ENCODE data around the gene TMEM51. TPM values are rescaled to one million over a fixed set of nuclear protein-coding genes. Genes with fewer than 3 reads are reported as not detected.
"Not testable (repeated sequence)": the region's sequence is repeated elsewhere in the genome, so short reads cannot be mapped to it uniquely, and the experiment has no call there.

Gene TMEM51
- total RNA-seq, 1 donor from 2014 or later: 0.11 TPM

- H3K36me3 Mint-ChIP-seq (ENCODE audit: low read depth): no peaks in the 10 kb centered on the region
These were observed 7.1 kb downstream of the TMEM51 start for GRCh38 chr1:15160626-15161025.

GRCh38 chr1:15167386-15167785, 13.8 kb downstream of the TMEM51 start:
- Mint-ChIP-seq H3K36me3 (ENCODE audit: low read depth) (no peaks in the 10 kb centered on the region), H3K4me3 (ENCODE audit: low read depth) (no peak overlapping the region), H3K27me3 (ENCODE audit: low read depth) (peaks cover 34% of the 10 kb centered on the region), H3K27ac (no peak overlapping the region), H3K9me3 (no peaks in the 10 kb centered on the region), H3K4me1 (ENCODE audit: low read depth) (peaks cover 2% of the 10 kb centered on the region)
- intact Hi-C loops (cut with micrococcal nuclease): no loop called here
- DNase-seq (ENCODE audit: low spot score): no peak

More at GRCh38 chr1:15160626-15161025, 7.1 kb downstream of the TMEM51 start:
- DNase-seq (ENCODE audit: low spot score): no peak
- intact Hi-C loops (cut with micrococcal nuclease): no loop called here
- Mint-ChIP-seq H3K4me3 (ENCODE audit: low read depth) (no peak overlapping the region), H3K27me3 (ENCODE audit: low read depth) (peaks cover 18% of the 10 kb centered on the region), H3K27ac (no peak overlapping the region), H3K4me1 (ENCODE audit: low read depth) (peaks cover 8% of the 10 kb centered on the region), H3K9me3 (no peaks in the 10 kb centered on the region)

- H3K36me3 Mint-ChIP-seq (ENCODE audit: low read depth): no peaks in the 10 kb centered on the region
- peaks cover 24% of the 10 kb centered on the region for H3K27me3 Mint-ChIP-seq (ENCODE audit: low read depth)
- no peak overlapping the region for H3K27ac Mint-ChIP-seq
- no peak overlapping the region for H3K4me3 Mint-ChIP-seq (ENCODE audit: low read depth)
- DNase-seq (ENCODE audit: low spot score): no peak
- peaks cover 6% of the 10 kb centered on the region for H3K4me1 Mint-ChIP-seq (ENCODE audit: low read depth)
- intact Hi-C loops (cut with micrococcal nuclease): no loop called here
- no peaks in the 10 kb centered on the region for H3K9me3 Mint-ChIP-seq
These were observed 14.9 kb downstream of the TMEM51 start for GRCh38 chr1:15168479-15168878.

GRCh38 chr1:15170071-15170470, 16.5 kb downstream of the TMEM51 start:
- DNase-seq (ENCODE audit: low spot score): no peak
- peaks cover 24% of the 10 kb centered on the region for H3K27me3 Mint-ChIP-seq (ENCODE audit: low read depth)
- no peak overlapping the region for H3K27ac Mint-ChIP-seq
- no peaks in the 10 kb centered on the region for H3K36me3 Mint-ChIP-seq (ENCODE audit: low read depth)
- H3K9me3 Mint-ChIP-seq: no peaks in the 10 kb centered on the region
- H3K4me3 Mint-ChIP-seq (ENCODE audit: low read depth): no peak overlapping the region
- intact Hi-C loops (cut with micrococcal nuclease): no loop called here
- H3K4me1 Mint-ChIP-seq (ENCODE audit: low read depth): peaks cover 11% of the 10 kb centered on the region

- Mint-ChIP-seq H3K9me3 (no peaks in the 10 kb centered on the region), H3K36me3 (ENCODE audit: low read depth) (no peaks in the 10 kb centered on the region), H3K4me1 (ENCODE audit: low read depth) (peaks cover 11% of the 10 kb centered on the region), H3K4me3 (ENCODE audit: low read depth) (no peak overlapping the region), H3K27me3 (ENCODE audit: low read depth) (peaks cover 24% of the 10 kb centered on the region), H3K27ac (no peak overlapping the region)
- intact Hi-C loops (cut with micrococcal nuclease): no loop called here
- no peak for DNase-seq (ENCODE audit: low spot score)
These were observed 17.8 kb downstream of the TMEM51 start for GRCh38 chr1:15171271-15171908.

GRCh38 chr1:15172405-15173259, 19.1 kb downstream of the TMEM51 start:
- peaks cover 9% of the 10 kb centered on the region for H3K4me1 Mint-ChIP-seq (ENCODE audit: low read depth)
- H3K36me3 Mint-ChIP-seq (ENCODE audit: low read depth): no peaks in the 10 kb centered on the region
- H3K27ac Mint-ChIP-seq: no peak overlapping the region
- H3K27me3 Mint-ChIP-seq (ENCODE audit: low read depth): peaks cover 29% of the 10 kb centered on the region
- intact Hi-C loops (cut with micrococcal nuclease): no loop called here
- no peak for DNase-seq (ENCODE audit: low spot score)
- H3K9me3 Mint-ChIP-seq: no peaks in the 10 kb centered on the region
- no peak overlapping the region for H3K4me3 Mint-ChIP-seq (ENCODE audit: low read depth)

DNA sequence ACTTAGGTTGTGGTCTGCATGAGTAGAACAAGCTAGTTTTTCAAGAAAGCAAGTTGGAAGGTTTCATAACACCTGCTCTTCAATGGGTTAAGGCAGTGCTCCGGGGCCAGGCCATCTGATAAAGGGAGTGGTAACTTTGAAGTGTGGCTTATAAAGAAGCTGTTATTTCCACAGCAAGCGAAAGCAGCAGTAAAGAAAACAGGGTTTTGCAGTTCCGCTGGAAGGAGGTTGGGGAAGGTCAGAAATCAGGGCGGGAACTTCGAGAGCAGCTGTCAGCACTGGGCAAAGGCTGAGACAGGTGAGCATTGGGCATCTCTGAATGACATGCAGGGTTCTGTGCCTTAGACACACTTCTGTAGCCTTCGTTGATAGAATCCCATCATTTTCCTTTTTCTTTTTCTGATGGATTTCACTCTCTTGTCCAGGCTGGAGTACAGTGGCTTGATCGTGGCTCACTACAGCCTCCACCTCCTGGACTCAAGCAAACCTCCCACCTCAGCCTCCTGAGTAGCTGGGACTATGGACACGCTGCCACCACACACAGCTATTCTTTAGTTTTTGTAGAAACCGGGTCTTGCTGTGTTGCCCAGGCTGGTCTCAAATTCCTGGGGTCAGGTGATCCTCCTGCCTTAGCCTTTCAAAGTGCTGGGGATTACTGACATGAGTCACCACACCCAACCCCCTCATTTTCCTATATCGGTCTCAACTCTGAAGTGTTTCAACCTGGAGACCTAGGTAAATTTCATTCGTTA, 20.5 kb downstream of the TMEM51 start:
- Mint-ChIP-seq H3K4me3 (ENCODE audit: low read depth) (no peak overlapping the region), H3K9me3 (no peaks in the 10 kb centered on the region), H3K36me3 (ENCODE audit: low read depth) (no peaks in the 10 kb centered on the region), H3K4me1 (ENCODE audit: low read depth) (peaks cover 9% of the 10 kb centered on the region), H3K27ac (no peak overlapping the region), H3K27me3 (ENCODE audit: low read depth) (peaks cover 21% of the 10 kb centered on the region)
- intact Hi-C loops (cut with micrococcal nuclease): no loop called here
- DNase-seq (ENCODE audit: low spot score): no peak

- no peak for DNase-seq (ENCODE audit: low spot score)
- no peak overlapping the region for H3K27ac Mint-ChIP-seq
- H3K4me1 Mint-ChIP-seq (ENCODE audit: low read depth): peaks cover 9% of the 10 kb centered on the region
- peaks cover 16% of the 10 kb centered on the region for H3K27me3 Mint-ChIP-seq (ENCODE audit: low read depth)
- no peak overlapping the region for H3K4me3 Mint-ChIP-seq (ENCODE audit: low read depth)
- no peaks in the 10 kb centered on the region for H3K9me3 Mint-ChIP-seq
- no peaks in the 10 kb centered on the region for H3K36me3 Mint-ChIP-seq (ENCODE audit: low read depth)
- intact Hi-C loops (cut with micrococcal nuclease): no loop called here
These were observed 21.1 kb downstream of the TMEM51 start for GRCh38 chr1:15174615-15174983.

- DNase-seq (ENCODE audit: low spot score); H3K4me1 Mint-ChIP-seq (ENCODE audit: low read depth); H3K36me3 Mint-ChIP-seq (ENCODE audit: low read depth); intact Hi-C loops (cut with micrococcal nuclease); H3K9me3 Mint-ChIP-seq; H3K27ac Mint-ChIP-seq; H3K4me3 Mint-ChIP-seq (ENCODE audit: low read depth): not testable (repeated sequence)
- peaks cover 12% of the 10 kb centered on the region for H3K27me3 Mint-ChIP-seq (ENCODE audit: low read depth)
These were observed 22.0 kb downstream of the TMEM51 start for GRCh38 chr1:15175324-15176094.

- Mint-ChIP-seq H3K9me3 (no peaks in the 10 kb centered on the region), H3K36me3 (ENCODE audit: low read depth) (no peaks in the 10 kb centered on the region), H3K27me3 (ENCODE audit: low read depth) (peaks cover 12% of the 10 kb centered on the region), H3K27ac (no peak overlapping the region), H3K4me1 (ENCODE audit: low read depth) (peaks cover 9% of the 10 kb centered on the region), H3K4me3 (ENCODE audit: low read depth) (no peak overlapping the region)
- no peak for DNase-seq (ENCODE audit: low spot score)
- intact Hi-C loops (cut with micrococcal nuclease): no loop called here
These were observed 22.6 kb downstream of the TMEM51 start for GRCh38 chr1:15176120-15176519.

DNA sequence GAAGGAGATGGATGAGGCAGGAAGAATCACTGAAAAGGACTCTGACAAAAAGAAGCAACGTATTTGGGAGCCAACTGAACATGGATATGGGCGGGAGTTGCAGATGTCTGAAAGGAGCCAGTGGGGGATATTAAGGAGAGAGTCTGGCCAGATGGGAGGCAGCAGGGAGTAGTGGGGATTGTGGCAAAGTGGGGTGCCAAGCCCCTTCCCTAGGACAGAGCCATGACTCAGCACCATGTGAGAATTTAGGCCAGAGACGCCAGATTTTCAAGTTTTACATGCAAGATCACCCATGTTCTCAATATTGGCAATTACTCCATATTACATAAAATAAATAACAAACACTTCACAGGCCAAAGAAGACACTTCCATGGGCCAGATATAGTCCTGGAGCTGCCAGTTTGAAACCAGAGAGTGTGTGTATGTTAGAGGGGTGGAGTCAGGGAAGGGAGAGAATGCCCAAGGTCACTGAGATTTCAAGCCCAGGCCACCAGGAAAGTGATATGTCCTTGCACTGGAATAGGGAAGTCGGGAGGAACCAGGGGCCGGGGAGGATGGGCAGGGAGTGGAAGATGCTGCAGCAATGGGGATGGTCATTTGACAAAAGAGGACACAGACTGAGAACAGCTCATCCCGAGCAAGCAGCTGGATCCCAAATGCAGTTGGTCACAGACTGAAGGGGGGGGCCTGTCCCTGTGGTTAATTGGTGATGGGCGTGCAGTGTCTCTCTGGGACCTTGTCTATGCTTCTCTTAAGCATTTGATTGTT, 23.5 kb downstream of the TMEM51 start:
- H3K27ac Mint-ChIP-seq: no peak overlapping the region
- no peaks in the 10 kb centered on the region for H3K9me3 Mint-ChIP-seq
- DNase-seq (ENCODE audit: low spot score): no peak
- no peaks in the 10 kb centered on the region for H3K36me3 Mint-ChIP-seq (ENCODE audit: low read depth)
- H3K4me1 Mint-ChIP-seq (ENCODE audit: low read depth): peaks cover 9% of the 10 kb centered on the region
- no peak overlapping the region for H3K4me3 Mint-ChIP-seq (ENCODE audit: low read depth)
- peaks cover 9% of the 10 kb centered on the region for H3K27me3 Mint-ChIP-seq (ENCODE audit: low read depth)
- intact Hi-C loops (cut with micrococcal nuclease): no loop called here

DNA sequence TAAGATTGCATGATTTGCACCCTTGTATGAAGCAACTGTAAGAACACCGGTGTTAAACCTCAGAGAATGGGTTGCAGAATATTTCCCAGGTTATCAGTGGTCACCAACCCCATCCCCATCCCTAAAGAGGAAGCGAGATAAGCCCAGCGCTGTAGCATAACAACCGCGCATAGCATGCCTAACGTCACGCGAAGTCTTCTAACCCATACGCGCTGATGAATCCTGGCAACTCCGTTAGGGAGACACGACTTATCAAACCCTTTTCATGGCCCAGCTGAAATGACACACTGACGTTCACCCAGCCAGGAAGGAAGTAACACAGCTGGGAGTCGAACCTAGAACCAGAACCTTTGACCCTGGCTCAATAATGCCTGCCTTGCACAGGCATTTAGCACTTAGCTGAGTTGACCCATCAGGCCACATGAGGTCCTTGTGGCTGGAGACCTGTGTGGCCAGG, 24.2 kb downstream of the TMEM51 start:
- H3K36me3 Mint-ChIP-seq (ENCODE audit: low read depth): no peaks in the 10 kb centered on the region
- H3K27ac Mint-ChIP-seq: no peak overlapping the region
- peaks cover 7% of the 10 kb centered on the region for H3K27me3 Mint-ChIP-seq (ENCODE audit: low read depth)
- no peaks in the 10 kb centered on the region for H3K9me3 Mint-ChIP-seq
- H3K4me3 Mint-ChIP-seq (ENCODE audit: low read depth): no peak overlapping the region
- peaks cover 5% of the 10 kb centered on the region for H3K4me1 Mint-ChIP-seq (ENCODE audit: low read depth)
- no peak for DNase-seq (ENCODE audit: low spot score)
- intact Hi-C loops (cut with micrococcal nuclease): no loop called here
